ENCODE measurements around the gene ACOT7.

The ACOT7 gene

GRCh38 chr1:6343506-6344405 lies 49.8 kb downstream of the ACOT7 start:
- Histone ChIP-seq H3K4me3 (ENCODE audit: insufficient read length, low read depth) (no peak overlapping the region), H3K36me3 (ENCODE audit: insufficient read depth, insufficient read length, low read length) (peaks cover 7% of the 10 kb centered on the region), H3K9ac (ENCODE audit: insufficient read length, low read depth) (no peak overlapping the region), H3K27me3 (ENCODE audit: insufficient read depth, insufficient read length) (no peaks in the 10 kb centered on the region), H3K9me3 (ENCODE audit: insufficient read depth, low read length) (no peaks in the 10 kb centered on the region), H3K4me1 (ENCODE audit: insufficient read depth, insufficient read length) (peaks cover 5% of the 10 kb centered on the region)
- TF ChIP-seq YY1 (IDR thresholded peaks at IDR 0.05; ENCODE audit: insufficient read depth, insufficient read length), result no peak
- no peak for TF ChIP-seq SUZ12 (IDR thresholded peaks at IDR 0.05; ENCODE audit: extremely low read depth, insufficient read depth, insufficient read length)
- TF ChIP-seq ZNF274 (IDR thresholded peaks at IDR 0.05; ENCODE audit: low read depth, low read length), result no peak
- peak; percentile 13 for DNase-seq (ENCODE audit: low read depth, low spot score)

DNA sequence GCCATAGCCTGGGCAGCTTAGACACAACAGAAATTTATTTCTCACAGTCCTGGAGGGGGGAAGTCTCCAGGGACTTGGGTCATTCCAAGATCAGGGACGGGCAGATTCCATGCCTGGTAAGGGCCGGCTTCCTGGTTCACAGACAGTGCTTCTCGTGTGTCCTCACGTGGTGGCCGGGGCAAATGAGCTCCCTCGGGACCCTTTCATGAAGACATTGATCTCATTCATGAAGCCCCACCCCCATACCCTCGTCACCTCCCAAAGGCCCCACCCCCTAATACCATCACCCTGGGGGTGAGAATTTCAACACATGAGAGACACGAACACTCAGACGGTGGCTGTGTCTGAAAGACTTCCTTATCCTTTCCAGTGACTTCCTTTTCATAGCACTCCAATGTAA lies 51.5 kb downstream of the ACOT7 start:
- H3K27me3 ChIP-seq (ENCODE audit: insufficient read depth, insufficient read length), result no peaks in the 10 kb centered on the region
- DNase-seq (ENCODE audit: low read depth, low spot score), result no peak
- no peak for TF ChIP-seq YY1 (IDR thresholded peaks at IDR 0.05; ENCODE audit: insufficient read depth, insufficient read length)
- TF ChIP-seq SUZ12 (IDR thresholded peaks at IDR 0.05; ENCODE audit: extremely low read depth, insufficient read depth, insufficient read length), result no peak
- TF ChIP-seq ZNF274 (IDR thresholded peaks at IDR 0.05; ENCODE audit: low read depth, low read length), result no peak
- H3K9me3 ChIP-seq (ENCODE audit: insufficient read depth, low read length), result no peaks in the 10 kb centered on the region
- H3K4me1 ChIP-seq (ENCODE audit: insufficient read depth, insufficient read length), result peaks cover 2% of the 10 kb centered on the region
- H3K9ac ChIP-seq (ENCODE audit: insufficient read length, low read depth), result no peak overlapping the region
- H3K4me3 ChIP-seq (ENCODE audit: insufficient read length, low read depth), result no peak overlapping the region
- H3K36me3 ChIP-seq (ENCODE audit: insufficient read depth, insufficient read length, low read length), result peaks cover 5% of the 10 kb centered on the region

DNA sequence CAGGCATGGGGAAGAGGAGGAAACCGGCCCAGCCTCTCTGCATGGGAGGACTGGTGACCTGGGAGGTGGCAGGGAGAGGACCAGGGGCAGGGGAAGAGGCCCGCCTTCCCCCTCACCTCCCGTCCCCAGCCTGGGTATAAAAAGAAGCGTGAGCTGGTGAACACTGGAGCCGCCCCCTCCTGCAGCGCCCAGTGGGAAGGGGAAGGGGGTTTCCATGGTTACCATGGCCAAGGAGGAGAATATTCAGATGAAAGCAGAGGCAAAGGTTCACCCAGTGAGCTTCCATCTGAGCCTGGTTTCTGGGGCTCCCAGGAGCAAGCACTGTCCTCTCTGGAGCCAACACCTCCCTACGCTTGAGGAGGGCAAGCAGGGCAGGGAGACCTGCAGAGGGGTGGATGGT lies 54.9 kb downstream of the ACOT7 start:
- no peak overlapping the region for H3K4me3 ChIP-seq (ENCODE audit: insufficient read length, low read depth)
- H3K27me3 ChIP-seq (ENCODE audit: insufficient read depth, insufficient read length), result no peaks in the 10 kb centered on the region
- peaks cover 2% of the 10 kb centered on the region for H3K4me1 ChIP-seq (ENCODE audit: insufficient read depth, insufficient read length)
- no peaks in the 10 kb centered on the region for H3K9me3 ChIP-seq (ENCODE audit: insufficient read depth, low read length)
- no peak overlapping the region for H3K9ac ChIP-seq (ENCODE audit: insufficient read length, low read depth)
- no peak for DNase-seq (ENCODE audit: low read depth, low spot score)
- TF ChIP-seq YY1 (IDR thresholded peaks at IDR 0.05; ENCODE audit: insufficient read depth, insufficient read length), result no peak
- TF ChIP-seq SUZ12 (IDR thresholded peaks at IDR 0.05; ENCODE audit: extremely low read depth, insufficient read depth, insufficient read length), result no peak
- TF ChIP-seq ZNF274 (IDR thresholded peaks at IDR 0.05; ENCODE audit: low read depth, low read length), result no peak
- H3K36me3 ChIP-seq (ENCODE audit: insufficient read depth, insufficient read length, low read length), result peaks cover 5% of the 10 kb centered on the region

DNA sequence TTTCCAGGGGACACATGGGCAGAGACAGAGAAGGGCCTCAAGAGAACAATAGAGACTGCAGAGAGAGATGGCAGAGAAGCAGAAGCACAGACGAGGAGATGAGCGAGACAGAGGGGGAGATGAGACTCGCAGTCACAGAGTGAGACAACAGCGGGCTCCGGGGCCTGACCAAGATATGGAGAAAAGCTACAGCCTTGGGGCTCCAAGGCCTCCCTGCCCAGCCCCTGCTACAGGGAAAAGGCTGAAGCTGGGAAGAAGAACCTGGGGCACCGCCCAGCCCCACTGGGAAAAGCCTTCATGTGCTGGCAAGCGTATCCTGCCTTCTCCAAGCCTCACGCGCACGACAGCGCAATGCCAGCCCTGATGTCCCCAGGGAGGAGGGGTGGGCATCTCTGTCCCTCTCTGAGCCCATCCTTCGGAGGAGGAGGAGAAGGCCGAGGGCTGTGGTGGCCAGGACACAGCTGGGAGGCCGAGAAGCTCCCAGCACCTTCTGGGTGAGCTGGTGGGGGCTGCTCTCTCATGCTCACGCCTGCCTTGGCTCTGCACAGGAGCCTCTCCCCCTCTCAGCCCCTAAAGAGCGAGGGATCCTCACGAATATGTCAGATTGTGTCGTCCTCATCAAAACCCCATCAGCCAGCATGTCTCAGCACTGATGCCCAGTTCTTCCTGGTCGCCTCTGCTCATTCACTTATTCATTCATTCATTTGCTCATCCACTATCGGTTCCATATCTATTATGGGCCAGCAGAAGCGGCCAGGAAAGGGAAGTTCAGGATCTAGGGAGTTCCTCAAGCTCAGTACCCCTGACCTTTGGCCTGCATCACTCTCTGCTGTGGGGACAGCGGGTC lies 56.6 kb downstream of the ACOT7 start:
- no peak for DNase-seq (ENCODE audit: low read depth, low spot score)
- H3K27me3 ChIP-seq (ENCODE audit: insufficient read depth, insufficient read length), result no peaks in the 10 kb centered on the region
- H3K9ac ChIP-seq (ENCODE audit: insufficient read length, low read depth), result no peak overlapping the region
- peaks cover 10% of the 10 kb centered on the region for H3K36me3 ChIP-seq (ENCODE audit: insufficient read depth, insufficient read length, low read length)
- H3K4me3 ChIP-seq (ENCODE audit: insufficient read length, low read depth), result no peak overlapping the region
- peaks cover 2% of the 10 kb centered on the region for H3K4me1 ChIP-seq (ENCODE audit: insufficient read depth, insufficient read length)
- TF ChIP-seq SUZ12 (IDR thresholded peaks at IDR 0.05; ENCODE audit: extremely low read depth, insufficient read depth, insufficient read length) (no peak), YY1 (IDR thresholded peaks at IDR 0.05; ENCODE audit: insufficient read depth, insufficient read length) (no peak), ZNF274 (IDR thresholded peaks at IDR 0.05; ENCODE audit: low read depth, low read length) (no peak)
- no peaks in the 10 kb centered on the region for H3K9me3 ChIP-seq (ENCODE audit: insufficient read depth, low read length)

GRCh38 chr1:6334261-6334993 lies 59.1 kb downstream of the ACOT7 start:
- no peak for DNase-seq (ENCODE audit: low read depth, low spot score)
- Histone ChIP-seq H3K9me3 (ENCODE audit: insufficient read depth, low read length) (no peaks in the 10 kb centered on the region), H3K36me3 (ENCODE audit: insufficient read depth, insufficient read length, low read length) (peaks cover 10% of the 10 kb centered on the region)

DNA sequence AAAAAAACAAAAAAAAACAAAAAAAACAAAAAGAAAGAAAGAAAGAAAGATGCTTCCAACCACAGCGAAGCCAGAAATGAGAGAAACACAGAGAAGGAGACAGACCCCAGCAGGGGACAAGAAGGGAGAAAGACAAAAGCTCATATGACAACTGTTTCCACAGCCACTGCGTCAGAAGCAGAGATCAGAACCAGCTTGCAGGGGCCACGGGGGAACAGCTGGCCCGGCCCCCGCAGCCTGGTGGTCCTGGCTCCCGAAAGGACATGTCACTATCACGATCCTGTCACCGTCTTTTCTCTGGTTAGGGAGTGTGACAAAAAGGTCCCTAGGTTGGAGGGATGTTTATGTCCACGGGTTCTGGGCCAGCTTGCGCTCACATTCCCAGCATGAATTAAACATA lies 60.7 kb downstream of the ACOT7 start:
- TF ChIP-seq SUZ12 (IDR thresholded peaks at IDR 0.05; ENCODE audit: extremely low read depth, insufficient read depth, insufficient read length), result no peak
- TF ChIP-seq YY1 (IDR thresholded peaks at IDR 0.05; ENCODE audit: insufficient read depth, insufficient read length), result no peak
- no peak for TF ChIP-seq ZNF274 (IDR thresholded peaks at IDR 0.05; ENCODE audit: low read depth, low read length)
- Histone ChIP-seq H3K9me3 (ENCODE audit: insufficient read depth, low read length) (no peaks in the 10 kb centered on the region), H3K4me1 (ENCODE audit: insufficient read depth, insufficient read length) (no peaks in the 10 kb centered on the region), H3K9ac (ENCODE audit: insufficient read length, low read depth) (no peak overlapping the region), H3K27me3 (ENCODE audit: insufficient read depth, insufficient read length) (no peaks in the 10 kb centered on the region), H3K36me3 (ENCODE audit: insufficient read depth, insufficient read length, low read length) (peaks cover 5% of the 10 kb centered on the region), H3K4me3 (ENCODE audit: insufficient read length, low read depth) (no peak overlapping the region)
- no peak for DNase-seq (ENCODE audit: low read depth, low spot score)

More at GRCh38 chr1:6334261-6334993, 59.1 kb downstream of the ACOT7 start:
- Histone ChIP-seq H3K4me1 (ENCODE audit: insufficient read depth, insufficient read length) (peaks cover 2% of the 10 kb centered on the region), H3K9ac (ENCODE audit: insufficient read length, low read depth) (no peak overlapping the region), H3K27me3 (ENCODE audit: insufficient read depth, insufficient read length) (no peaks in the 10 kb centered on the region), H3K4me3 (ENCODE audit: insufficient read length, low read depth) (no peak overlapping the region)
- no peak for TF ChIP-seq YY1 (IDR thresholded peaks at IDR 0.05; ENCODE audit: insufficient read depth, insufficient read length)
- TF ChIP-seq ZNF274 (IDR thresholded peaks at IDR 0.05; ENCODE audit: low read depth, low read length), result no peak
- TF ChIP-seq SUZ12 (IDR thresholded peaks at IDR 0.05; ENCODE audit: extremely low read depth, insufficient read depth, insufficient read length), result no peak
